Coronary artery (tissue), 2 donors: ENCODE measurements around the gene NCAN.

Source experiments
- DNase-seq: peaks from one replicate; pipeline ENCODE4 v3.0.0-alpha.2; 2017; ENCODE audit warnings: low spot score
- H3K27ac ChIP-seq, 2 donors: fragments of 200-600 bp; sonication (generic); one replicate each; pipeline ENCODE4 v1.5.1; 2016 to 2019
- H3K4me3 ChIP-seq: fragments of 200-600 bp; sonication (generic); 2 replicates; pipeline ENCODE4 v1.5.1; 2016; ENCODE audit warnings: mild to moderate bottlenecking, moderate library complexity
- CTCF ChIP-seq: fragments of 200-600 bp; sonication (generic); IDR thresholded peaks from one replicate; pipeline ENCODE4 v1.5.1; 2019; ENCODE audit warnings: antibody characterized with exemption

Gene NCAN

GRCh38 chr19:19256072-19256969 is 44.6 kb downstream of the NCAN start:
- Histone ChIP-seq H3K4me3 (no peak overlapping the region), H3K27ac (no peak overlapping the region)
- DNase-seq, result no peak
- no peak for TF ChIP-seq CTCF

GRCh38 chr19:19257137-19257536 is 45.4 kb downstream of the NCAN start:
- no peak overlapping the region for H3K4me3 ChIP-seq
- H3K27ac ChIP-seq, result no peak overlapping the region
- no peak for DNase-seq
- TF ChIP-seq CTCF, result no peak

- TF ChIP-seq CTCF, result no peak
Measured at GRCh38 chr19:19257836-19258588, 46.3 kb downstream of the NCAN start.

GRCh38 chr19:19258589-19259338 is 47.0 kb downstream of the NCAN start:
- Histone ChIP-seq H3K4me3 (no peak overlapping the region), H3K27ac (no peak overlapping the region)
- no peak for DNase-seq
- TF ChIP-seq CTCF, result no peak

More at GRCh38 chr19:19257836-19258588, 46.3 kb downstream of the NCAN start:
- H3K27ac ChIP-seq, result no peak overlapping the region
- no peak overlapping the region for H3K4me3 ChIP-seq
- no peak for DNase-seq

GRCh38 chr19:19259741-19260140 is 48.0 kb downstream of the NCAN start:
- H3K4me3 ChIP-seq, result no peak overlapping the region
- TF ChIP-seq CTCF, result no peak
- H3K27ac ChIP-seq, result no peak overlapping the region
- no peak for DNase-seq

GRCh38 chr19:19260417-19261214 is 48.9 kb downstream of the NCAN start:
- Histone ChIP-seq H3K27ac (no peak overlapping the region), H3K4me3 (no peak overlapping the region)
- DNase-seq, result no peak
- TF ChIP-seq CTCF, result no peak
